BLaER1 treated with 17β-estradiol and CSF1 and Interleukin-3, amounts not matched to agents 10 nM and 100 nM (cell line): ENCODE measurements around the gene ALPG.
"Not testable (repeated sequence)": the region's sequence is repeated elsewhere in the genome, so short reads cannot be mapped to it uniquely, and the experiment has no call there.

ENCODE experiments used
- H3K27ac ChIP-seq, 11 experiments: shearing (Covaris generic); formaldehyde crosslinking; 2 replicates each; pipeline ENCODE4 v1.8.1; 2022
- H3K27me3 ChIP-seq, 11 experiments: shearing (Covaris generic); formaldehyde crosslinking; 2 replicates each; pipeline ENCODE4 v1.8.1; 2022
- H3K36me3 ChIP-seq, 11 experiments: shearing (Covaris generic); formaldehyde crosslinking; 2 replicates each; pipeline ENCODE4 v1.8.1; 2022
- H3K4me1 ChIP-seq, 10 experiments: shearing (Covaris generic); formaldehyde crosslinking; 2 replicates each; pipeline ENCODE4 v1.8.1; 2022
- H3K4me2 ChIP-seq, 11 experiments: shearing (Covaris generic); formaldehyde crosslinking; 2 replicates each; pipeline ENCODE4 v1.8.1; 2022
- H3K4me3 ChIP-seq, 10 experiments: shearing (Covaris generic); formaldehyde crosslinking; 2 replicates each; pipeline ENCODE4 v1.8.1; 2022
- H3K9ac ChIP-seq, 11 experiments: shearing (Covaris generic); formaldehyde crosslinking; 2 replicates each; pipeline ENCODE4 v1.8.1; 2022
- H3K9me3 ChIP-seq, 11 experiments: shearing (Covaris generic); formaldehyde crosslinking; replicated peaks in 1 of 11; 2 replicates each; pipeline ENCODE4 v1.8.1; 2022
- H4K20me1 ChIP-seq, 11 experiments: shearing (Covaris generic); formaldehyde crosslinking; 2 replicates each; pipeline ENCODE4 v1.8.1; 2022
- Cebpa-rat ChIP-seq, 11 experiments: shearing (Covaris generic); IDR thresholded peaks; 2 replicates each; pipeline ENCODE4 v1.8.1; 2022

ALPG gene

DNA sequence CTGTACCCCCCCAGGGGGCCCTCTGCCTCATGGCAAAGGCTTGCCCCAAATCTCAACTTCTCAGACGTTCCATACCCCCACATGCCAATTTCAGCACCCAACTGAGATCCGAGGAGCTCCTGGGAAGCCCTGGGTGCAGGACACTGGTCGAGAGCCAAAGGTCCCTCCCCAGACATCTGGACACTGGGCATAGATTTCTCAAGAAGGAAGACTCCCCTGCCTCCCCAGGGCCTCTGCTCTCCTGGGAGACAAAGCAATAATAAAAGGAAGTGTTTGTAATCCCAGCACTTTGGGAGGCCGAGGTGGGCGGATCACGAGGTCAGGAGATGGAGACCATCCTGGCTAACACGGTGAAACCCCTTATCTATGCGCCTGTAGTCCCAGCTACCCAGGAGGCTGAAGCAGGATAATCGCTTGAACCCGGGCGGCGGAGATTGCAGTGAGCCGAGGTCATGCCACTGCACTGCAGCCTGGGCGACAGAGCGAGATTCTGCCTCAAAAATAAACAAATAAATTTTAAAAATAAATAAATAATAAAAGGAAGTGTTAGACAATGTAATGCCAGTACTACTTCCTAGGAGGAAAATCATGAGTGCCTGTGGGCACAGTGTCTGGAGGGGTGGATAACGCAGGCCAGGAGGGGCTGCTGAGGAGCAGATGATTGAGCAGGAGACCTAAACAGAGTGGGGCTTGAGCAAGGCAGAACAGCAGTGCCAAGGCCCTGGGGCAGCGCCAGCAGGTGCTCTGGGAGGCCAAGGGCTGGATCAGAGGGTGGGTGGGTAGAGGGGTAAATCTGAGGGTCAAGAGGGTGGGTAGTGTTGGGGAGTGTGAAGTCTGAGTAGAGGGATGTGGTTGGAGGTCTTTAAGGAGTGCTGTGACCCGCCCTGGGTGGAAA lies 24.1 kb upstream of the ALPG start:
- Histone ChIP-seq H3K27ac (peak overlapping the region in 3 of 11 experiments; percentile 21 to 38 (median 34); a peak in 3 of 22 replicates), H3K9me3 (peaks cover 12 to 22% (median 16%) of the 10 kb centered on the region in 11 experiments), H3K4me2 (peak overlapping the region in 10 of 11 experiments; percentile 9 to 72 (median 48); a peak in 17 of 22 replicates), H3K4me1 (peaks cover 5 to 48% (median 33%) of the 10 kb centered on the region in 10 experiments; a peak in 18 of 20 replicates), H3K4me3 (no peak overlapping the region), H4K20me1 (no peaks in the 10 kb centered on the region), H3K36me3 (no peaks in the 10 kb centered on the region), H3K9ac (no peak overlapping the region), H3K27me3 (peaks cover 13 to 25% (median 22%) of the 10 kb centered on the region in 11 experiments)
- TF ChIP-seq Cebpa-rat (IDR thresholded peaks at IDR 0.05): no peak

DNA sequence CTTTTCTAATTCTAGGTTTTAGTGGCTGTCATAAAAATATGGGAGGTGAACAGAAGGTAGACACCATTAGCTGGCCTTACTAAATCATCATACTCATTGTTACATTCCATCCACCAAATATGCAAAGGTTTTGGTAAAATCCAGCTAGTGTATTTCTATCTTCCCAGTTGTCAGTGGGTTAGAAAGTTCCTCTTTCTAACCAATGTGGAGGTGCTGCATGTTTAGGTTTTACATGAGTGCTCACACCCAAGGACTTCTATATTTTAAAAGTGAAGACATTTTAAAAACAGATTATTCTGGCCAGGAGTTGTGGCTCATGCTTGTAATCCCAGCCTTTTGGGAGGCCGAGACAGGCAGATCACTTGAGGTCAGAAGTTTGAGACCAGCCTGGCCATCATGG lies 22.2 kb upstream of the ALPG start:
- Histone ChIP-seq H3K9me3 (peaks cover 13 to 30% (median 21%) of the 10 kb centered on the region in 11 experiments), H3K27ac (no peak overlapping the region), H3K9ac (no peak overlapping the region), H4K20me1 (no peaks in the 10 kb centered on the region), H3K36me3 (no peaks in the 10 kb centered on the region), H3K4me3 (no peak overlapping the region), H3K27me3 (peaks cover 13 to 25% (median 22%) of the 10 kb centered on the region in 11 experiments), H3K4me2 (peak overlapping the region in 5 of 11 experiments; percentile 24 to 42 (median 32); a peak in 5 of 22 replicates), H3K4me1 (peaks cover 5 to 40% (median 28%) of the 10 kb centered on the region in 10 experiments; a peak in 18 of 20 replicates)
- no peak for TF ChIP-seq Cebpa-rat (IDR thresholded peaks at IDR 0.05)

DNA sequence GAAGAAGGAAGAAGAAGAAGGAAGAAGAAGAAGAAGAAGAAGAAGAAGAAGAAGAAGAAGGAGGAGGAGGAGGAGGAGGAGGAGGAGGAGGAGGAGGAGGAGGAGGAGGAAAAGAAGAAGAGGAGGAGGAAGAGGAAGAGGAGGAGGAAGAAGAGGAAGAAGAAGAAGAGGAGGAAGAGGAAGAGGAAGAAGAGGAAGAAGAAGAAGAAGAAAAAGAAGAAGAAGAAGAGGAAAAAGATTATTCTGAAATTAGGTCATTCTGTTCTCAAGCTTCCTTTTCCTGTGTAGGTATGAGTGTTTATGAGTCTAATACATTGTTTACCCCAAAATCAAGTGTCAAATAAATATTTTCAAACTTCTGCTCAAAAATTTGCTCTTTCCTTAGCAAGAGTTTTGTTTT lies 21.6 kb upstream of the ALPG start:
- Histone ChIP-seq H3K27me3 (peaks cover 13 to 25% (median 22%) of the 10 kb centered on the region in 11 experiments), H3K4me1 (peaks cover 5 to 34% (median 27%) of the 10 kb centered on the region in 10 experiments; a peak in 18 of 20 replicates)

DNA sequence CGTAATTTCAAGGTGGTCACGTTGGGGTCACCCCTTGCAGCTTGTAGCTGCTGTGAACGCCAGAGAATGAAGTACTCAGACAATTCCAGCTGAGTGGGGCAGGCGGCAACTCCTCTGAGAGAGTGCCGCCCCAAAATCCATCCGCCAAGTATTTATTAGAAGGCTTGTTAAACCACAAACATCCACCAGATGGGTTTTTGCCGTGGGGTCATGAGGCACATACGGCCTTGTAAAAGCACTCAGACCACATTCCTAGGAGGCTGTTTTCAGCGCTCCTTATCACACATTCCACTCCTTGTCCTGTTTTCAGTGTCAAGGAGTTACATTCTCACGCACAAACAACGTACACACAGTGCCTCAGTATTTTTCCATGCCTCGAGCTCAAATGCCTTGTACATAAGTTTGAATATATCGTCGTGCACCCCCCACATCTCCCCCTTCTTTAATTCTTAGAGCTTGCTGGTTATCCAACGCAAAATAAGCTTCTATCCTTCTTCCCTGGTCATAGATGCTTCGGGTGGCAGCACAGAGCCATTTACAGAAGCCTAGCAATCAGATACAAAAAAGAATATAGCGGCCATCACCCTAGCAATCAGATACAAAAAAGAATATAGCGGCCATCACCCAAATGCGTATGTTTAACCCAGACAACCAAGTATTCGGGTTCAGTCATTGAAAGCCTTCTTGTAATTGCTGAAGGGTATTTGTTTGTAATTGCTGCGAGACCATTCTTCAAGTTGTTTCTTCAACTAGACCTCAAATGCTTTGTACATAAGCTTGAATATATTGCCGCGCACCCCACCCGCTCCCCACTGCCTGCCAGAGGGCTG lies 20.8 kb upstream of the ALPG start:
- Histone ChIP-seq H3K27me3 (peaks cover 13 to 25% (median 22%) of the 10 kb centered on the region in 11 experiments), H3K36me3 (no peaks in the 10 kb centered on the region), H3K4me3 (no peak overlapping the region), H3K9me3 (peaks cover 13 to 30% (median 21%) of the 10 kb centered on the region in 11 experiments), H3K4me1 (peaks cover 5 to 30% (median 25%) of the 10 kb centered on the region in 10 experiments; a peak in 18 of 20 replicates), H4K20me1 (no peaks in the 10 kb centered on the region), H3K27ac (no peak overlapping the region), H3K9ac (no peak overlapping the region), H3K4me2 (peak overlapping the region in 7 of 11 experiments; percentile 16 to 43 (median 28); a peak in 10 of 22 replicates)
- TF ChIP-seq Cebpa-rat (IDR thresholded peaks at IDR 0.05): no peak

More for the DNA sequence above, 21.6 kb upstream of the ALPG start:
- not testable (repeated sequence) for H3K27ac ChIP-seq, H4K20me1 ChIP-seq, H3K9ac ChIP-seq, H3K36me3 ChIP-seq, H3K4me3 ChIP-seq
- Histone ChIP-seq H3K4me2 (peak overlapping the region in 7 of 11 experiments; percentile 16 to 43 (median 28); a peak in 9 of 22 replicates), H3K9me3 (peaks cover 13 to 30% (median 21%) of the 10 kb centered on the region in 11 experiments)

DNA sequence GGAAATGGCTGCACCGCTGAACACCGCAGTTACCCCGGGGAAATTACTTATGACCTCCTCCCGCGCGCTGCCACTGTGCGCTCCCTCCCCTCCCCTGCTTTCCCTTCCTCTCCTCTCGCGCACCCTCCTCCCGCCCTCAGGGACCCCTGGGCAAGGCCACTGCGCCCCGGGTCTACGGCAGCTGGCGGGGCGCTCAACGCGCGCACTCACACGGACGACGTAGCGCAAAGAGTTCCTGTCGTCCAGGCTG lies 20.2 kb upstream of the ALPG start:
- no peaks in the 10 kb centered on the region for H3K36me3 ChIP-seq
- no peak overlapping the region for H3K4me3 ChIP-seq
- H4K20me1 ChIP-seq: no peaks in the 10 kb centered on the region
- H3K27ac ChIP-seq: no peak overlapping the region
- no peak overlapping the region for H3K9ac ChIP-seq
- H3K27me3 ChIP-seq: peaks cover 13 to 25% (median 22%) of the 10 kb centered on the region in 11 experiments
- H3K4me2 ChIP-seq: peak overlapping the region in 1 of 11 experiments; percentile 21; a peak in 2 of 22 replicates
- no peak for TF ChIP-seq Cebpa-rat (IDR thresholded peaks at IDR 0.05)
- H3K9me3 ChIP-seq: peaks cover 13 to 30% (median 21%) of the 10 kb centered on the region in 11 experiments
- H3K4me1 ChIP-seq: peaks cover 5 to 30% (median 25%) of the 10 kb centered on the region in 10 experiments; a peak in 18 of 20 replicates

DNA sequence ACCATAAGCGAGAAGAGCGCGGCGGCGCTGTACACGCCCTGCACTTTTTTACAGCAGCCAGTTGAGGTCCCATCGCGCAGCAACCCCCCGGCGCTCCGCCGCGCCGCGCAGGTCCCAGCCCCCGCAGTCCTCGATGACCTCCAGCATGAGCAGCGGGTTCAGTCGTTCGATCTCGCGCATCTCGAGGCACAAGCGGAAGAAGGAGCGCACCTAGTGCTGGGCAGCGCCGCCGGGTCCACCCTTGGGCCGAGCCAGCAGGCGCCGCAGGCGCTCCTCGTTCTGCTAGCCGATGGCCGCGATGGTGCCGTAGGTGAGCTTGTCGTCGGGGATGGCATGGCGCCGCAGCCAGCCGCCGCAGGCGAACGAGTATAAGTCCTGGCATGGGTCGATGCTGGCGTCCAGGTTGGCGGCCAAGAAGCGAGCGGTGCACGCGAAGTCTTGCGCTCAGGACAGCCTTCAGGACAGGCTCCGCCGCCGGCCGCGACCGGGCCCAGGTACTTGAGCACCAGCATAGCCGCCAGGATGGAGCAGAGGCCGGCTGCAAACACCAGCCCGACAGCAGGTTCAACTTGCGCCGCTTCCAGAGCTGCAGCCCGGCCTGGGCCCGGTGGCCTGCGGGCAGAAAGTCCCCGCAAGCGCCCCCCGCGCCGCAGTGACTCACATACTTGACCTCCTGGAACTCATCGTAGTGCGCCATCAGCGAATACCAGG lies 19.7 kb upstream of the ALPG start:
- Histone ChIP-seq H3K27me3 (peaks cover 13 to 25% (median 22%) of the 10 kb centered on the region in 11 experiments), H4K20me1 (no peaks in the 10 kb centered on the region), H3K4me3 (no peak overlapping the region), H3K9me3 (peaks cover 13 to 30% (median 21%) of the 10 kb centered on the region in 11 experiments), H3K36me3 (no peaks in the 10 kb centered on the region), H3K9ac (no peak overlapping the region), H3K27ac (no peak overlapping the region), H3K4me1 (peaks cover 5 to 27% (median 22%) of the 10 kb centered on the region in 10 experiments; a peak in 18 of 20 replicates), H3K4me2 (no peak overlapping the region)
- no peak for TF ChIP-seq Cebpa-rat (IDR thresholded peaks at IDR 0.05)

DNA sequence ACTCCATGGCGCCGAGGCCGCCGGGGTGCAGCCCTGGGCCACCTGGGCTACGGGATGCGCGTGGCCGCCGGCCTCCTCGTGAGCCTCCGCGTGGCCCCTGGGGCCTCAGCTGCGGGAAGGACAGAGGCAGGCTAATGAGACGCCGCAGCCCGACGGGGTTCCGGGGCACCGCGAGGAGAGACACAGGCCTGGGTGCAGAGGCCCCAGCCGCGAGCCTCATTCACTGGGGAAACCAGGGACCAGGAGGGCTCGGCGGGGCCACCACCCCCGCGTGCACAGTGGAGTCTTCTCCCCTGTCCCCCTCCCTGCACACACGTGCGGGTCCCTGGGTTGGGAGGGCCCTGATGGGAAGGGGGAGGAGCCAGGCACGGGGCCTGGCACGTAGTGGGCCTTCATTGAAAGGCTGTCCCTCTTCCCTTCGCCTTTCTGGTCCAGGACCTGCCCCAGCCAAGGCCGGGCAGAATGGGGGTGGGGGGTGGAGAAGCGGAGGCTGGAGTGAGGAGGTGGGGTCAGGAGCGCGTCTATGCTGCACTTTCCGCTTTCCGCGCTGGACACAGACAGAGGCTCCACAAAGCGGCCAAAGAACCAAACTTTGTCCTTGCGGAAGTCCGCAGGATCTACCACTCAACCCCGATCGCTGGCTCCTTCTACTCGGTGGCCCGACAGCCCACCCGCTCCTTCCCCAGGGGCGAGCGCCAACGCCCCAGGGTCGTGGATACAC lies 19.0 kb upstream of the ALPG start:
- H3K4me3 ChIP-seq: no peak overlapping the region
- no peak overlapping the region for H3K9ac ChIP-seq
- H3K36me3 ChIP-seq: no peaks in the 10 kb centered on the region
- no peak overlapping the region for H3K4me2 ChIP-seq
- TF ChIP-seq Cebpa-rat (IDR thresholded peaks at IDR 0.05): no peak
- H3K9me3 ChIP-seq: peaks cover 13 to 30% (median 21%) of the 10 kb centered on the region in 11 experiments
- no peak overlapping the region for H3K27ac ChIP-seq
- H3K27me3 ChIP-seq: peaks cover 13 to 25% (median 22%) of the 10 kb centered on the region in 11 experiments
- H4K20me1 ChIP-seq: no peaks in the 10 kb centered on the region
- H3K4me1 ChIP-seq: peaks cover 0 to 19% (median 15%) of the 10 kb centered on the region in 10 experiments; a peak in 14 of 20 replicates

DNA sequence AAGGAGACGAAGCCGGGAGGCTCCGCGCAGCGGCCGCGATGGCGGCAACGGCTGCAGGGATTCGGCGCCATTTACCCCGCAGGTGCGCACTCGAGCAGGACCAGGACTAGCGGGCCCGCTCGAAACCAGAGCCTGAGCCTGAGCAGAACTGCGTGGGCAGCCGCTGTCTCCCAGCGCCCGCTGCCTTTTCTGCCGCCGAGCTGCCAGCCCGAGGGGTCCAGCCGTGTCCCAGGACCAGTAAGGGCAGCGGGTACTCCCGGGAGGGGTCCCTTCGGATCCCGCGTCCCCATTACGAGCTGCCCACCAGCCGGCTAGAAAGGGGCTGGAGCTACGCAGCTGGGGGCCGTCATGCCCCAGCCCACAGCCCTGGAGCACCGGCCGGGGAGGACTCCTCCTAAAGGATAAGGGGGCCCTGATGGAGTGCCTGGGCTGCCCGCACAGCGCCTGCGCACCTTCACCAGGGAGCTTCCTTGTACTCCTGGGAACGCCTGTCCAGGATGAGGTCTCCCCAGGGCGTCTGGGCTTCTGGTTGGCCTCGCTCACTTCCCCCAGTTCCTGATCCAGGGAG lies 18.2 kb upstream of the ALPG start:
- no peak for TF ChIP-seq Cebpa-rat (IDR thresholded peaks at IDR 0.05)
- Histone ChIP-seq H4K20me1 (no peaks in the 10 kb centered on the region), H3K4me1 (peaks cover 0 to 18% (median 14%) of the 10 kb centered on the region in 10 experiments; a peak in 14 of 20 replicates), H3K4me3 (no peak overlapping the region), H3K9ac (no peak overlapping the region), H3K4me2 (no peak overlapping the region), H3K9me3 (peaks cover 13 to 30% (median 21%) of the 10 kb centered on the region in 11 experiments), H3K36me3 (no peaks in the 10 kb centered on the region), H3K27ac (no peak overlapping the region), H3K27me3 (peaks cover 13 to 25% (median 22%) of the 10 kb centered on the region in 11 experiments)
